Fibroblast of lung (primary cell): Measurements from ENCODE around the gene KCMF1. TPM values are rescaled to one million over a fixed set of nuclear protein-coding genes. Genes with fewer than 3 reads are reported as not detected.

Experiments
- DNase-seq, 2 donors: peaks; one replicate each; pipeline versions ENCODE4 v3.0.0 to v3.0.0-alpha.2; 2010; ENCODE audit warnings: low read depth in 2 of 2
- H2AFZ ChIP-seq: 2 replicates; pipeline ENCODE4 v1.5.1; 2012; ENCODE audit warnings: low read length, control low read depth, inconsistent platforms
- H3K27ac ChIP-seq: 2 replicates; pipeline ENCODE4 v1.5.1; 2011; ENCODE audit warnings: low read length, control low read depth; ENCODE audit not compliant: insufficient read depth
- H3K27me3 ChIP-seq: 2 replicates; pipeline ENCODE4 v1.5.1; 2011; ENCODE audit warnings: mild to moderate bottlenecking, low read length; ENCODE audit not compliant: control insufficient read depth, insufficient read depth
- H3K36me3 ChIP-seq: 2 replicates; pipeline ENCODE4 v1.5.1; 2011; ENCODE audit warnings: low read length; ENCODE audit not compliant: control insufficient read depth, insufficient read depth
- H3K4me1 ChIP-seq: 2 replicates; pipeline ENCODE4 v1.5.1; 2011; ENCODE audit warnings: low read length; ENCODE audit not compliant: control insufficient read depth, insufficient read depth; ENCODE audit errors: extremely low read depth
- H3K4me2 ChIP-seq: 2 replicates; pipeline ENCODE4 v1.5.1; 2011; ENCODE audit warnings: low read length, control low read depth; ENCODE audit not compliant: insufficient read depth; ENCODE audit errors: extremely low read depth
- H3K4me3 ChIP-seq, 4 experiments: fragments of 200-600 bp in 1 of 4; sonication (generic) in 1 of 4; replicated peaks in 1 of 4; 2 replicates each; pipeline ENCODE4 v1.5.1; 2011 to 2016; ENCODE audit warnings: low read length in 4 of 4, low read depth in 3 of 4, mild to moderate bottlenecking in 3 of 4, control low read depth in 2 of 4, inconsistent platforms in 1 of 4, mixed read lengths in 1 of 4; ENCODE audit not compliant: insufficient read depth in 1 of 4; ENCODE audit errors: control extremely low read depth in 1 of 4
- H3K79me2 ChIP-seq: 2 replicates; pipeline ENCODE4 v1.5.1; 2012; ENCODE audit warnings: mild to moderate bottlenecking, low read length, inconsistent platforms; ENCODE audit not compliant: control insufficient read depth, insufficient read depth
- H3K9ac ChIP-seq: 2 replicates; pipeline ENCODE4 v1.5.1; 2011; ENCODE audit warnings: mild to moderate bottlenecking, low read length, control low read depth; ENCODE audit not compliant: insufficient read depth
- H3K9me3 ChIP-seq: 2 replicates; pipeline ENCODE4 v1.5.1; 2012; ENCODE audit warnings: low read depth, low read length; ENCODE audit not compliant: control insufficient read depth, insufficient read depth
- H4K20me1 ChIP-seq: 2 replicates; pipeline ENCODE4 v1.5.1; 2011; ENCODE audit warnings: low read length; ENCODE audit not compliant: control insufficient read depth, insufficient read depth; ENCODE audit errors: extremely low read depth
- EZH2 ChIP-seq: IDR thresholded peaks from 2 replicates; pipeline ENCODE4 v1.5.1; 2012; ENCODE audit warnings: low read length, control low read depth, mild to moderate bottlenecking; ENCODE audit errors: missing control alignments
- polyA plus RNA-seq, 2 donors: library from polyadenylated mRNA; depleted of rRNA in 1 of 2; stranded (reverse) in 1 of 2; unstranded in 1 of 2; fragments of >200 nt; gene quantifications; 2 replicates each; pipeline ENCODE4 v1.2.1, GENCODE V29; 2011 to 2012; ENCODE audit warnings: missing spikeins in 1 of 2
- total RNA-seq: library from RNA; depleted of rRNA; stranded (reverse); fragments of >200 nt; gene quantifications from 2 replicates; pipeline ENCODE4 v1.2.1, GENCODE V29; 2014
- TF ChIP-seq, protein P1 (sequence below), 2 donors: IDR thresholded peaks in 1 of 2; conservative IDR thresholded peaks in 1 of 2; 1 replicate in 1 of 2; 2 replicates in 1 of 2; pipeline ENCODE4 v1.5.1; 2011 to 2012; ENCODE audit warnings: low read length in 2 of 2, control low read depth in 1 of 2, inconsistent platforms in 1 of 2, low read depth in 1 of 2, mild to moderate bottlenecking in 1 of 2

Gene KCMF1
- total and polyA plus RNA-seq, 2 donors (not counting 1 experiment from before 2014, with no cell fraction given), result 61.8 to 120 TPM

DNA sequence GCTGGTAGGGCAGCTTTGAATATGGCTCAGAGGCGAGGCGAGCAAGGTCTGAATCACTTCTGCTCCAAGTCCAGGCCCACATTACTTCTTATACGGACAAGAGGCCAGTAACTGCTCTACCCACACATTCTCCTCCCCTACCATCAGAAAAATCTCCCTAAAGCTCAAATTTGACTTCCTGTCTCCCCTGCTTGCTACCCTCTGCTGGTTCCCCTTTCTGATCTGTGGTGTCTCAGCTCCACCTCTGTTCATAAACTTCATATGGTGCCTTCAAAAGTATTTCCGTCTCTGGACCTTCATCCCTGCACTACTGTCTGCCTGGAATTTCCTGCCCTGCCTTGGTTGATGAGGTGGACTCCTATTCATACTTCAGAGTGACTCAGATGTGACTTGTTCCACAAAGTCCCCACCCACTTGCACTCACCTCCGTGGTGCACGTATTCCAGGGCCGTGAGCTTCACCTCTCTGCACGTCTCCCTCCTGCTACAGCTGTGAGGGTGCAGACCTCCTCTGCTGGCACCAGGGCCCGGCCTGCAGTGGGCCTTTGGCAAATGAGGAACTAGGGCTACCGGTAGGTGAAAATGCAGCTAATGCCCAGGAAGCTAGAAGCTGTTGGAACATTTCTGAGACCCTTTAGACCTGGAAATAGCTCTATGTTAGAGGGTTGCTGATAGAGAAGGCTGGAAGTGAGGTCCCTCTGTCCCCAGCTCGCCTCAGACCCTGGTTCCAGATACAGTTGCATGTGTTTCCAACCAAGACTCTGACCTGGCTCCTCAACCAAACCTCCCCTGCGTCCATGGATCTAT is 24.6 kb upstream of the KCMF1 start:
- H3K9ac ChIP-seq, result no peak overlapping the region
- no peaks in the 10 kb centered on the region for H3K79me2 ChIP-seq
- H2AFZ ChIP-seq, result peak overlapping the region; percentile 61
- no peaks in the 10 kb centered on the region for H3K36me3 ChIP-seq
- no peaks in the 10 kb centered on the region for H4K20me1 ChIP-seq
- H3K27me3 ChIP-seq, result no peaks in the 10 kb centered on the region
- H3K9me3 ChIP-seq, result no peaks in the 10 kb centered on the region
- no peak for TF ChIP-seq EZH2
- TF ChIP-seq, protein P1, sequence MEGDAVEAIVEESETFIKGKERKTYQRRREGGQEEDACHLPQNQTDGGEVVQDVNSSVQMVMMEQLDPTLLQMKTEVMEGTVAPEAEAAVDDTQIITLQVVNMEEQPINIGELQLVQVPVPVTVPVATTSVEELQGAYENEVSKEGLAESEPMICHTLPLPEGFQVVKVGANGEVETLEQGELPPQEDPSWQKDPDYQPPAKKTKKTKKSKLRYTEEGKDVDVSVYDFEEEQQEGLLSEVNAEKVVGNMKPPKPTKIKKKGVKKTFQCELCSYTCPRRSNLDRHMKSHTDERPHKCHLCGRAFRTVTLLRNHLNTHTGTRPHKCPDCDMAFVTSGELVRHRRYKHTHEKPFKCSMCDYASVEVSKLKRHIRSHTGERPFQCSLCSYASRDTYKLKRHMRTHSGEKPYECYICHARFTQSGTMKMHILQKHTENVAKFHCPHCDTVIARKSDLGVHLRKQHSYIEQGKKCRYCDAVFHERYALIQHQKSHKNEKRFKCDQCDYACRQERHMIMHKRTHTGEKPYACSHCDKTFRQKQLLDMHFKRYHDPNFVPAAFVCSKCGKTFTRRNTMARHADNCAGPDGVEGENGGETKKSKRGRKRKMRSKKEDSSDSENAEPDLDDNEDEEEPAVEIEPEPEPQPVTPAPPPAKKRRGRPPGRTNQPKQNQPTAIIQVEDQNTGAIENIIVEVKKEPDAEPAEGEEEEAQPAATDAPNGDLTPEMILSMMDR (conservative IDR thresholded peaks at IDR 0.05 in 1 of 2, IDR thresholded peaks at IDR 0.05 in 1 of 2; ENCODE audit: low read depth in 1 of 2, low read length in 2 of 2), result no peak
- H3K4me1 ChIP-seq, result no peaks in the 10 kb centered on the region
- H3K27ac ChIP-seq, result no peak overlapping the region
- no peak overlapping the region for H3K4me2 ChIP-seq
- H3K4me3 ChIP-seq, result no peak overlapping the region
- peak in 1 of 2 donors; percentile 89 for DNase-seq

DNA sequence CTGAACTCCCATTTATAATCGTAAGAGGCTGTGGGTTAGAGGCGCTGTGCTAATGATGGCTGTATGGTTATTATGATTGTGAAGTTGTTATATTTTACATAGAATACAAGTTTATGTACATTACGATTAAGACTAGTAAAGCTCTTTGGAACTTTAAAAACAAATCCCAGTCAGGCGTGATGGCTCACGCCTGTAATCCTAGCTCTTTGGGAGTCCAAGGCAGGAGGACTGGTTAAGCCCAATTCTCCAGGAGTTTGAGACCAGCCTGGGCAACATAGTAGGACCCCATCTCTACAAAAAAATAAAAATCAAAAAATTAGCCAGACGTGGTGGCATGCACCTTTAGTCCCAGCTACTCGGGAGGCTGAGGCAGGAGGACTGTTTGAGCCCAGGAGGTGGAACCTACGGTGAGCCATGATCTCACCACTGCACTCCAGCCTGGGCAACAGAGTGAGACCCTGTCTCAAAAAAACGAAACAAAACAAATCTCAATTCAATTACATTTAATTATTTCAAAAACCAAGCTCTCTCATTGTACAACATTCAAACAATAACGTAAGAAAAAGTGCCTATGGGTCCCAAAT is 23.9 kb upstream of the KCMF1 start:
- H3K27ac ChIP-seq, result no peak overlapping the region
- H2AFZ ChIP-seq, result no peak overlapping the region
- no peaks in the 10 kb centered on the region for H3K9me3 ChIP-seq
- no peak overlapping the region for H3K4me3 ChIP-seq
- H3K4me1 ChIP-seq, result no peaks in the 10 kb centered on the region
- no peaks in the 10 kb centered on the region for H3K27me3 ChIP-seq
- H3K4me2 ChIP-seq, result no peak overlapping the region
- no peaks in the 10 kb centered on the region for H4K20me1 ChIP-seq
- TF ChIP-seq EZH2, result no peak
- TF ChIP-seq, protein P1 (conservative IDR thresholded peaks at IDR 0.05 in 1 of 2, IDR thresholded peaks at IDR 0.05 in 1 of 2; ENCODE audit: low read depth in 1 of 2, low read length in 2 of 2), result no peak
- no peaks in the 10 kb centered on the region for H3K79me2 ChIP-seq
- DNase-seq, result no peak
- no peak overlapping the region for H3K9ac ChIP-seq
- no peaks in the 10 kb centered on the region for H3K36me3 ChIP-seq

DNA sequence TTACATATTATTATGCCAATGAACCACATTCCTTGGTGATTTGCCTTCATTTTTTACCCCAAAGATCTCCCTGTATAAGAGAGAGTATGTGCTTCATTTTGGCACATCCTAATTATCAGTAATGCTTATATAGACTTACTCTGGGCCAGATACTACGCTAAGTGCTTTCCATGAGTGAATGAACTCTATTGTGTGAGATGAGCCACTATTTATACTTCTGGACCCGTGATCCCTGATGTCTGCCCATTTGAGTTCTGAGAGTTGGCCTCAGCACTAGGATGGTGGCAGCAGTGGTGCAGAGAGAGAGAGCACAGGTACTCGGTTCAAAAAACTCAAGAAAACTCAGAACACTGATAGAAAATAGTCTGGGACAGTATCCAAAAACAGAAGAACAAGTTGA is 17.4 kb upstream of the KCMF1 start:
- Histone ChIP-seq H2AFZ (no peak overlapping the region), H3K79me2 (no peaks in the 10 kb centered on the region), H3K27ac (no peak overlapping the region), H3K4me3 (no peak overlapping the region), H3K9ac (no peak overlapping the region), H3K4me1 (peaks cover 9% of the 10 kb centered on the region), H4K20me1 (no peaks in the 10 kb centered on the region), H3K36me3 (no peaks in the 10 kb centered on the region), H3K9me3 (no peaks in the 10 kb centered on the region), H3K4me2 (no peak overlapping the region), H3K27me3 (no peaks in the 10 kb centered on the region)
- TF ChIP-seq, protein P1 (conservative IDR thresholded peaks at IDR 0.05 in 1 of 2, IDR thresholded peaks at IDR 0.05 in 1 of 2; ENCODE audit: low read depth in 1 of 2, low read length in 2 of 2), result no peak
- no peak for TF ChIP-seq EZH2
- DNase-seq, result no peak
